Measurements from ENCODE around the gene ETFA.

GRCh38 chr15:76185716-76186115 is 125.6 kb downstream of the ETFA start:
- no peak for TF ChIP-seq BACH2 (CRISPR knock-in tag; IDR thresholded peaks at IDR 0.05; ENCODE audit: borderline replicate concordance)
- TF ChIP-seq ZC3H10 (CRISPR knock-in tag; IDR thresholded peaks at IDR 0.05) = no peak
